Heart right ventricle (tissue), 16 donors: ENCODE results near the gene OVCH1. TPM values are rescaled to one million over a fixed set of nuclear protein-coding genes. Genes with fewer than 3 reads are reported as not detected.

ENCODE experiments used
- ATAC-seq, 8 donors: fragments of 200-7000 bp; cut with Tn5 transposase; one replicate each; pipeline ENCODE4 v1.9.1; 2020; ENCODE audit warnings: mild to moderate bottlenecking in 8 of 8, moderate library complexity in 8 of 8, moderate number of reproducible peaks in 1 of 8
- DNase-seq, 2 donors: peaks; one replicate each; pipeline ENCODE4 v3.0.0-alpha.2; 2020
- H3K27ac ChIP-seq, 10 donors: fragments of 200-600 bp; sonication (generic) in 2 of 10; one replicate each; pipeline versions ENCODE4 v1.5.0 to v1.8.0; 2020 to 2022; ENCODE audit warnings: mild to moderate bottlenecking in 3 of 10
- H3K27me3 ChIP-seq, 7 donors: fragments of 200-600 bp; one replicate each; pipeline ENCODE4 v1.8.0; 2021 to 2022; ENCODE audit warnings: mild to moderate bottlenecking in 2 of 7
- H3K36me3 ChIP-seq, 9 donors: fragments of 200-600 bp; sonication (generic) in 1 of 9; one replicate each; pipeline versions ENCODE4 v1.5.0 to v1.8.0; 2020 to 2022; ENCODE audit warnings: mild to moderate bottlenecking in 2 of 9
- H3K4me1 ChIP-seq, 9 donors: fragments of 200-600 bp; sonication (generic) in 1 of 9; one replicate each; pipeline versions ENCODE4 v1.5.0 to v1.8.0; 2020 to 2022; ENCODE audit warnings: mild to moderate bottlenecking in 4 of 9
- H3K4me3 ChIP-seq, 10 donors: fragments of 200-600 bp; sonication (generic) in 2 of 10; one replicate each; pipeline versions ENCODE4 v1.5.0 to v1.8.0; 2020 to 2022; ENCODE audit warnings: mild to moderate bottlenecking in 7 of 10, moderate library complexity in 2 of 10
- H3K9me3 ChIP-seq, 11 donors: fragments of 200-600 bp in 10 of 11; sonication (generic) in 2 of 11; one replicate each; pipeline versions ENCODE4 v1.5.0 to v1.8.0; 2013 to 2022; ENCODE audit warnings: mild to moderate bottlenecking in 2 of 11, control low read depth in 1 of 11, moderate library complexity in 1 of 11
- WGBS, 2 donors: extraction: QIAGEN DNeasy Blood & Tissue Kit; methylation state at CpG; one replicate each; pipeline ENCODE4 v1.1.7; 2013; ENCODE audit warnings: inconsistent platforms in 1 of 2; 5-methylcytosine and 5-hydroxymethylcytosine counted together
- intact Hi-C, 10 donors: fragments of 100-400 bp; cut with DNase I; formaldehyde crosslinking; loops; one replicate each; pipeline versions ENCODE4 v1.11.1 to v1.14.2; 2022
- polyA plus RNA-seq, 2 donors: library from polyadenylated mRNA; stranded (reverse); fragments of 200-250 nt; gene quantifications; one replicate each; pipeline ENCODE4 v1.2.3, GENCODE V29; 2013
- total RNA-seq, 10 donors: library from RNA; stranded (reverse); fragmentation: NEBNext Ultra II Directional in 3 of 10; extraction: Animal tissue kit (Norgen Biotek cat#: 25700) in 3 of 10; gene quantifications; one replicate each; pipeline versions ENCODE4 v1.2.1 to v1.2.4, GENCODE V29; 2021 to 2023
- TF ChIP-seq, protein P1 (sequence below), 9 donors: fragments of 200-600 bp; sonication (generic) in 2 of 9; IDR thresholded peaks; one replicate each; pipeline versions ENCODE4 v1.5.0 to v1.8.0; 2021 to 2022; ENCODE audit warnings: antibody characterized with exemption in 9 of 9, mild to moderate bottlenecking in 5 of 9, moderate library complexity in 1 of 9
- donor health status: Arrhythmogenic right ventricular cardiomyopathy.
- donor health status: ischemic (EF 13 %, LVEDD 7.1; RV severe dilation, severe dysfunction).
- donor health status: healthy with polysubstance abuse.
- donor health status: DM: no; HTN: yes; CAD: no.
- donor health status: DM: no; HTN: no; CAD: no.
- donor health status: ischemic (EF 25% LVEDD 6.9; RV normal size, moderate dysfunction).
- donor health status: ischemic (EF 25% LVEDD 5.7; RV mildly dilated, moderate dysfunction).
- donor health status: healthy.
- donor health status: DM: yes; HTN: yes; CAD: no.
- donor health status: Ischemic cardiomyopathy.
- donor health status: ischemic (EF 35%, LVEDD 5.7; RV mildly dilated, moderate dysfunction).
- donor health status: nonischemic (EF 11% LVEDD 7.7; RV severe dilation, severe dysfunction).
- donor health status: DM: yes; HTN: yes; CAD: no.
- donor health status: PGD.
- donor health status: ischemic (EF 29% LVEDD 5.4; RV normal size, mild dysfunction).
- donor health status: nonischemic (EF 23%, LVEDD 6.1; RV moderate dilation, normal function).

The OVCH1 gene
- total and polyA plus RNA-seq, 12 donors = 0.07 to 0.44 (median 0.21) TPM; not detected in 6

DNA sequence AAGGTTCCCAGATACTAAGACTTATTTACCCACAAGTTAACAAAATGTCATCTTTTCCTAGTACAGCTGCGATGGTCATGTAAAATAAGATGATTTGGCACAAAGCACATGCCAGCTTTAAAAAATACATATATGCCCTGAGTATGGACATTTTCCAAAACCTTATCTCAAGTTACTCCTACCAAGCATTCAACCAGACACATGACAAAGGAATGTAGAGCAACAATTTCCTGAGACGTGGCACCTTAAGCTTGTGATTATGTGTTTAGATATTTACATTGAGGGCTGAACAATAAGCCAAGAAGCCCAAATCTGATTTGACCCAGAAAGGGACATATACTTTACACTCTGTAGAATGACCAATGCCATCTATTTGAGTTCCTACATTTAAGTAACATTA lies 24.5 kb upstream of the OVCH1 start:
- TF ChIP-seq, protein P1, sequence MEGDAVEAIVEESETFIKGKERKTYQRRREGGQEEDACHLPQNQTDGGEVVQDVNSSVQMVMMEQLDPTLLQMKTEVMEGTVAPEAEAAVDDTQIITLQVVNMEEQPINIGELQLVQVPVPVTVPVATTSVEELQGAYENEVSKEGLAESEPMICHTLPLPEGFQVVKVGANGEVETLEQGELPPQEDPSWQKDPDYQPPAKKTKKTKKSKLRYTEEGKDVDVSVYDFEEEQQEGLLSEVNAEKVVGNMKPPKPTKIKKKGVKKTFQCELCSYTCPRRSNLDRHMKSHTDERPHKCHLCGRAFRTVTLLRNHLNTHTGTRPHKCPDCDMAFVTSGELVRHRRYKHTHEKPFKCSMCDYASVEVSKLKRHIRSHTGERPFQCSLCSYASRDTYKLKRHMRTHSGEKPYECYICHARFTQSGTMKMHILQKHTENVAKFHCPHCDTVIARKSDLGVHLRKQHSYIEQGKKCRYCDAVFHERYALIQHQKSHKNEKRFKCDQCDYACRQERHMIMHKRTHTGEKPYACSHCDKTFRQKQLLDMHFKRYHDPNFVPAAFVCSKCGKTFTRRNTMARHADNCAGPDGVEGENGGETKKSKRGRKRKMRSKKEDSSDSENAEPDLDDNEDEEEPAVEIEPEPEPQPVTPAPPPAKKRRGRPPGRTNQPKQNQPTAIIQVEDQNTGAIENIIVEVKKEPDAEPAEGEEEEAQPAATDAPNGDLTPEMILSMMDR (IDR thresholded peaks at IDR 0.05) = no peak
- Histone ChIP-seq H3K27ac (no peak overlapping the region), H3K4me3 (no peak overlapping the region), H3K4me1 (peaks cover 0 to 7% (median 0%) of the 10 kb centered on the region in 9 donors), H3K36me3 (peaks cover 0 to 38% (median 5%) of the 10 kb centered on the region in 9 donors), H3K27me3 (no peaks in the 10 kb centered on the region), H3K9me3 (no peaks in the 10 kb centered on the region)
- intact Hi-C loops = loop anchor here in 5 of 10 donors (5.0 to 10.0 kb wide), 6 partner anchors 363 to 1293 kb away; no protein-coding TSS in a partner anchor
- WGBS, 2 donors = 61 to 74% methylated on average over 2 of the region's 2 CpGs
- DNase-seq (no peak), ATAC-seq (no peak)

DNA sequence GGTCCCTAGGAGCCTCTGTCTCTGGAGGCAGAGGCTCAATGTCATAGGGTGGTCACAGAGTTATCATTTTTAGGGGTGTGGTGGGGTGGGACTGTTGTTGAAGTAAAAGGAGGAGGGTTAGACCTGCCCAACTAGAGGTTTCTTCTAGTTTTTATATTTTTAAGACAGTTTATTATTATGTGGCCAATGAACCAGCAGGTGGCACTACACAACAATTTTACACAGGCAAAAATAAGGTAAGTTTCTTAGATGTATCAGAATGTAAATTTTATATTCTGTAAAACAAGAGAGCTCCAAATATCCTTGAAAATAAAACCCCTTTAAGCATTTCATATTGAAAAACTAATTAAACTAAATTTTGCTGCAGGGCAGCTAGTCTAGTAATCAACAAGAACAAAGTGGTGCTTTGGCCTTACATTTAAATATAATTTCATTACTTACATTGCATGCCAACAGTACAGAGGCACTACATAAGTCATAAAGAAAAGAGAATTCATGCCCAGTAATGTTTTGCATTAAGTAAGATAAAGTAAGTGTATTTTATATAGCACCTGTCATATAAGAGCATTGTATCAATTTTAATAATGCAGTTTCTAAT lies 22.2 kb upstream of the OVCH1 start:
- H3K4me3 ChIP-seq = no peak overlapping the region
- H3K27ac ChIP-seq = no peak overlapping the region
- intact Hi-C loops = loop anchor here in 7 of 10 donors (5.0 to 10.0 kb wide), 6 partner anchors 365 to 1295 kb away; no protein-coding TSS in a partner anchor
- no peaks in the 10 kb centered on the region for H3K27me3 ChIP-seq
- ATAC-seq (peak in 1 of 8 donors; percentile 29), DNase-seq (peak in 1 of 2 donors; percentile 18)
- TF ChIP-seq, protein P1 (IDR thresholded peaks at IDR 0.05) = peak; percentile 43 to 76 (median 67)
- H3K9me3 ChIP-seq = no peaks in the 10 kb centered on the region
- peaks cover 0 to 56% (median 10%) of the 10 kb centered on the region in 9 donors for H3K36me3 ChIP-seq
- H3K4me1 ChIP-seq = peaks cover 0 to 7% (median 0%) of the 10 kb centered on the region in 9 donors

DNA sequence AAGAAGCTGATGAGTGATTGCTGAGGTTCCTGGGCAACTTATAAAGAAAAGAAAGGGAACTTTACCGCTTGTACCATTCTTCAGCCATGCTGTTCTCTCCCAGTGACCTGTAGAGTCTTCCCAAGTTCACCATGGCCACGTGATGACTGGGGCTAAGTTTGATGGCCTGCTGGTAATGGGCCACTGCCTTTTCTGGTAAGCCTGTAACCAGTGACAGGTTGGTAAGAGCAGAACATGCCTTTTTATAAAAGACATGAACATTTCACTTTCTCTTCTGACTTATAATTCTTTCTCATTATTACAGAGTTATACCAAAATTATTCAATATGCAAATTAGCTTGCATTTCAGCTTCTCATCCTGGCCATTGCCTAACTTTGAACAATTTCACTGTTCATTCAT lies 20.9 kb upstream of the OVCH1 start:
- ATAC-seq (no peak), DNase-seq (no peak)
- Histone ChIP-seq H3K36me3 (peaks cover 0 to 69% (median 10%) of the 10 kb centered on the region in 9 donors), H3K27me3 (no peaks in the 10 kb centered on the region), H3K4me3 (no peak overlapping the region), H3K4me1 (peaks cover 0 to 7% (median 0%) of the 10 kb centered on the region in 9 donors), H3K27ac (no peak overlapping the region), H3K9me3 (no peaks in the 10 kb centered on the region)
- intact Hi-C loops = loop anchor here in 5 of 10 donors (10.0 kb wide), 3 partner anchors 766 to 1286 kb away; no protein-coding TSS in a partner anchor
- WGBS, 2 donors = 87 to 89% methylated on average over 2 of the region's 2 CpGs
- TF ChIP-seq, protein P1 (IDR thresholded peaks at IDR 0.05) = no peak

DNA sequence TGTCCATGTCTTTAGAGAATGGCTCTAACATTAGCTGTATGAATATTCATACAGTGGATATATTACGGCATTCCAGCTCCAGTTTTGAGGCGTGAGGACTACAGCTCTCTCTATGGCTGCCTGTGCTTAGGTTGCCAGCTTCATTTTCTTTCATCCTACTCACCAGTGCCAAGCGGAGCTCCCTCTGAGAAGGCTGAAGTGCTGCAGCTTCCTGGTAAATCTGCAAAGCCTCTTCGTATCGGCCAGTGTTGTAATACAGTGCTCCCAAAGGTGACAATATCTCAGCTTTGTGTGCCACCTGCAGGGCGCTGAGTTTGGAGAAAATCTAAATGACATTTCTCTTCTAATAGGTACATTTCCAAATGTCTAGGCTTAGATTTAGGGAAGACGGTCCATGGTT lies 19.8 kb upstream of the OVCH1 start:
- DNase-seq = no peak
- no peak overlapping the region for H3K4me3 ChIP-seq
- intact Hi-C loops = loop anchor here in 5 of 10 donors (10.0 kb wide), 3 partner anchors 768 to 1288 kb away; no protein-coding TSS in a partner anchor
- TF ChIP-seq, protein P1 (IDR thresholded peaks at IDR 0.05) = no peak
- no peak overlapping the region for H3K27ac ChIP-seq
- peak in 1 of 8 donors; percentile 20 for ATAC-seq
- H3K27me3 ChIP-seq = no peaks in the 10 kb centered on the region
- peaks cover 0 to 7% (median 0%) of the 10 kb centered on the region in 9 donors for H3K4me1 ChIP-seq
- WGBS, 2 donors = 91 to 92% methylated on average over 7 of the region's 7 CpGs
- no peaks in the 10 kb centered on the region for H3K9me3 ChIP-seq
- peaks cover 0 to 80% (median 14%) of the 10 kb centered on the region in 9 donors for H3K36me3 ChIP-seq
